ENCODE data around the gene NBPF1. TPM values are rescaled to one million over a fixed set of nuclear protein-coding genes. Genes with fewer than 3 reads are reported as not detected.
A peak's percentile ranks its signal among the peaks of the same experiment; 100 is the strongest.
"Not testable (repeated sequence)": the region's sequence is repeated elsewhere in the genome, so short reads cannot be mapped to it uniquely, and the experiment has no call there.

NBPF1 gene
- total RNA-seq, 1 donor = 63.1 TPM

- not testable (repeated sequence) for DNase-seq (ENCODE audit: low read depth)
Observed at GRCh38 chr1:16565324-16565723, 48.0 kb downstream of the NBPF1 start.

GRCh38 chr1:16561035-16561434, 52.3 kb downstream of the NBPF1 start:
- not testable (repeated sequence) for H3K4me3 ChIP-seq (ENCODE audit: low read depth, low read length); DNase-seq (ENCODE audit: low read depth)

More at GRCh38 chr1:16565324-16565723, 48.0 kb downstream of the NBPF1 start:
- not testable (repeated sequence) for H3K4me3 ChIP-seq (ENCODE audit: low read depth, low read length)

GRCh38 chr1:16560498-16560897, 52.9 kb downstream of the NBPF1 start:
- H3K4me3 ChIP-seq (ENCODE audit: low read depth, low read length); DNase-seq (ENCODE audit: low read depth): not testable (repeated sequence)

- H3K4me3 ChIP-seq (ENCODE audit: low read depth, low read length); DNase-seq (ENCODE audit: low read depth): not testable (repeated sequence)
Observed at GRCh38 chr1:16559688-16560087, 53.7 kb downstream of the NBPF1 start.

GRCh38 chr1:16557034-16557433, 56.3 kb downstream of the NBPF1 start:
- H3K4me3 ChIP-seq (ENCODE audit: low read depth, low read length); DNase-seq (ENCODE audit: low read depth): not testable (repeated sequence)

GRCh38 chr1:16553244-16553643, 60.1 kb downstream of the NBPF1 start:
- H3K4me3 ChIP-seq (ENCODE audit: low read depth, low read length); DNase-seq (ENCODE audit: low read depth): not testable (repeated sequence)

GRCh38 chr1:16550212-16550918, 63.0 kb downstream of the NBPF1 start:
- not testable (repeated sequence) for H3K4me3 ChIP-seq (ENCODE audit: low read depth, low read length)

GRCh38 chr1:16549545-16549944, 63.8 kb downstream of the NBPF1 start:
- not testable (repeated sequence) for DNase-seq (ENCODE audit: low read depth); H3K4me3 ChIP-seq (ENCODE audit: low read depth, low read length)

More at GRCh38 chr1:16550212-16550918, 63.0 kb downstream of the NBPF1 start:
- not testable (repeated sequence) for DNase-seq (ENCODE audit: low read depth)

- peak; percentile 21 for DNase-seq (ENCODE audit: low read depth)
- not testable (repeated sequence) for H3K4me3 ChIP-seq (ENCODE audit: low read depth, low read length)
Observed at GRCh38 chr1:16547502-16548241, 65.7 kb downstream of the NBPF1 start.

GRCh38 chr1:16545682-16546095, 67.7 kb downstream of the NBPF1 start:
- DNase-seq (ENCODE audit: low read depth) = peak; percentile 52
- not testable (repeated sequence) for H3K4me3 ChIP-seq (ENCODE audit: low read depth, low read length)

- DNase-seq (ENCODE audit: low read depth); H3K4me3 ChIP-seq (ENCODE audit: low read depth, low read length): not testable (repeated sequence)
Observed at GRCh38 chr1:16540421-16540893, 72.9 kb downstream of the NBPF1 start.

- H3K4me3 ChIP-seq (ENCODE audit: low read depth, low read length); DNase-seq (ENCODE audit: low read depth): not testable (repeated sequence)
Observed at GRCh38 chr1:16537528-16537927, 75.8 kb downstream of the NBPF1 start.

- DNase-seq (ENCODE audit: low read depth); H3K4me3 ChIP-seq (ENCODE audit: low read depth, low read length): not testable (repeated sequence)
Observed at GRCh38 chr1:16536796-16537195, 76.6 kb downstream of the NBPF1 start.

GRCh38 chr1:16535898-16536297, 77.5 kb downstream of the NBPF1 start:
- H3K4me3 ChIP-seq (ENCODE audit: low read depth, low read length); DNase-seq (ENCODE audit: low read depth): not testable (repeated sequence)

- not testable (repeated sequence) for DNase-seq (ENCODE audit: low read depth); H3K4me3 ChIP-seq (ENCODE audit: low read depth, low read length)
Observed at GRCh38 chr1:16535487-16535886, 77.9 kb downstream of the NBPF1 start.

- DNase-seq (ENCODE audit: low read depth) = peak; percentile 72
- not testable (repeated sequence) for H3K4me3 ChIP-seq (ENCODE audit: low read depth, low read length)
Observed at GRCh38 chr1:16534829-16535456, 78.4 kb downstream of the NBPF1 start.

GRCh38 chr1:16534239-16534828, 79.0 kb downstream of the NBPF1 start:
- H3K4me3 ChIP-seq (ENCODE audit: low read depth, low read length); DNase-seq (ENCODE audit: low read depth): not testable (repeated sequence)

All from fibroblast of the aortic adventitia (primary cell).